ENCODE results near the gene VPREB1.
"Not testable (repeated sequence)": the region's sequence is repeated elsewhere in the genome, so short reads cannot be mapped to it uniquely, and the experiment has no call there.

VPREB1 gene

GRCh38 chr22:22207845-22208564 lies 36.6 kb upstream of the VPREB1 start:
- TF ChIP-seq CTCF (IDR thresholded peaks at IDR 0.05; ENCODE audit: borderline replicate concordance, insufficient read depth, low read depth, low read length) = peak; percentile 87
- H3K4me3 ChIP-seq (ENCODE audit: low read depth, low read length) = no peak overlapping the region

DNA sequence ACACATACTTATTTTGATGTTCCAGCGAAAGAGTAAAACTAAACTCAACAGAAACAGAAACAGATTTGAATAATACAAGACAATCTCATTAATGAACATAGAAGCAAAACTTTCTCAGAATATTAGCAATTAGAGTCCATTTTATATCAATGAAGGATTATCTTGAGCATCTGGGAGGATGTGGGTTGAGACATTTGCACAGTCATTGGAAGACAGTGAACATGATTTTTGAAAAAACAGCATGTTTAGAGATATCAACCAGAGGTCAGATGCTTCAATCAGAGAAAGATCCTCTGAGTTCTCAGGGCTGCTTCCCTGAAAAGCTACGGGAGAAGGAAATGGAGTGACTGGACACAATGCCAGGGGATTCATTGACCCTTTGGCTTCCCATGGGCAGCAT lies 35.9 kb upstream of the VPREB1 start:
- no peak overlapping the region for H3K4me3 ChIP-seq (ENCODE audit: low read depth, low read length)
- TF ChIP-seq CTCF (IDR thresholded peaks at IDR 0.05; ENCODE audit: borderline replicate concordance, insufficient read depth, low read depth, low read length) = no peak

DNA sequence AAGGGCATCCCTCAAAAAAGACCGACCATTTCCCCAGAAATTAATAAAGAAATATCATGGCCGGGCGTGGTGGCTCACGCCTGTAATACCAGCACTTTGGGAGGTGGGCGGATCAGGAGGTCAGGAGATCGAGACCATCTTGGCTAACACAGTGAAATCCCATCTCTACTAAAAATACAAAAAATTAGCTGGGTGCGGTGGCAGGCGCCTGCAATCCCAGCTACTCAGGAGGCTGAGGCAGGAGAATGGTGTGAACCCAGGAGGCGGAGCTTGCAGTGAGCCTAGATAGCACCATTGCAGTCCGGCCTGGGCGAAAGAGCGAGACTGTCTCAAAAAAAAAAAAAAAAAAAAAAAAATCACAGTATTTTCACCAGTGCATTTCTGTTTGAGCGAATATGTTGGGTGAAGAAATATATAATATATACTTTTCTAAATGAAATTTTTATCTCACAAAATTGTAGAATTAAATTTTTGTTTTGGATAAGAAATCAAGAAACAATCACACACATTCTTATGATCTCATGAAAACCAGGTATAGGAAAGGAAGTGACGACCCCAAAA lies 35.4 kb upstream of the VPREB1 start:
- not testable (repeated sequence) for H3K4me3 ChIP-seq (ENCODE audit: low read depth, low read length)

GRCh38 chr22:22210375-22210774 lies 34.2 kb upstream of the VPREB1 start:
- TF ChIP-seq CTCF (IDR thresholded peaks at IDR 0.05; ENCODE audit: borderline replicate concordance, insufficient read depth, low read depth, low read length) = no peak
- H3K4me3 ChIP-seq (ENCODE audit: low read depth, low read length) = no peak overlapping the region

DNA sequence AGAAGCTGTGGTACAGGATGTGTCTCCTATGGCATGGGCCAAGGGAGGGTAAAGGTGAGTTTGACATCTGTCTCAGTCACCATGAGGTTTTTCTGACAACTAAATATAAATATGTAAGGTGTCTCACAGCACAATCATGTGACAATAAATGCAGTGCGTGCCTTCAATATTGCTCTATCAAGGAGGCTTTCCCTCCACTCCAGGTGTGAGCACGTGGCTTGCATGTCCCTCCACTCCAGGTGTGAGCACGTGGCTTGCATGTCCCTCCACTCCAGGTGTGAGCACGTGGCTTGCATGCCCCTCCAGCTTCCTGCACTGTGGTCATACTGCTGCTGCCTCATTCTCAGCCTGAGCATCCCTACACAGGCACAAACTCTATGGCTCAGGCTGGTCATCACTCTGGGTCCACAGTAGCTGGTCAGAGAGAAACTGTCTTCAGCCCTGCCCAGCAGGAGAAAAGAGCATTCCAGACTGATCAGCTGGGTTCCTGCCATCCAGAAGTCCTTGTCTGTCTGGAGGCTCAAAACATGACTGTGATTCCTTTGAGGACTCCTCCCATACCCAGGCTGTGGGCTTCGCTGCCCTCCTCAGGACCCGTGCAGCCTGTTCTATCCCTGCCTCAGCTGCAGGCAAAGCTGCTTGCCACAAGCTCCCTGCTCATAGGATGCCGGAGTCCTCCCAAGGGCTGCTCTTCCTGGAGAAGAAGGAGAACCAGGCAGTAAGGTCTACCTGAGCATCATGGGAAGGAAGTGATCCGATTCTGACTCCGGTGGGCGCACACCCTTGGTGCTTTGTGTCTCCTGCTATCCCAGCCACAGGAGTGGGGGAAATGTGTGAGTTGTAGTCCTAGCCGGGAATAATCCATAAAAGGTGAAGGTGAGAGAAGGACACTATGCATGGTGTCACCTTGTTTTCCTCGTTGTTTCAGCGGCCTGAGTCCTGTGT lies 33.4 kb upstream of the VPREB1 start:
- H3K4me3 ChIP-seq (ENCODE audit: low read depth, low read length) = no peak overlapping the region
- TF ChIP-seq CTCF (IDR thresholded peaks at IDR 0.05; ENCODE audit: borderline replicate concordance, insufficient read depth, low read depth, low read length) = no peak

DNA sequence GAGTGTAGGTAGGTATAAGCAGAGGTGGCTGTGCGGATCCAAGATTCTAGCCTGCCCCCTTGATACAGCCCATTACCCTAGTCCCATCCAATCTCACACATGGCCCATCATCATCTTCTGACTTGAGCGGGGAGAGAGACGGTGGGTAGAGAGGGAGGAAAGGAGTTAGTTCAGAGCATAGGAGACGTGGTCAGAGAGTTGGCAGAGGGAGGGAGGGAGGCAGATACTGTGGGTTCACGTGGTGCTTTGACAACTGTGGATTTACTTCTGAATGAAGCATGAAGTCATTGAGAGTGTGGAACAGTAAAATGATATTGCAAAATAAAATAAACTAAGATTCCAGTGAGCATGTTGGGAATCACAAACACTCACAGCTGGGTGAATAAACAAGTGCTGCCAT lies 31.4 kb upstream of the VPREB1 start:
- TF ChIP-seq CTCF (IDR thresholded peaks at IDR 0.05; ENCODE audit: borderline replicate concordance, insufficient read depth, low read depth, low read length) = no peak
- H3K4me3 ChIP-seq (ENCODE audit: low read depth, low read length) = no peak overlapping the region

DNA sequence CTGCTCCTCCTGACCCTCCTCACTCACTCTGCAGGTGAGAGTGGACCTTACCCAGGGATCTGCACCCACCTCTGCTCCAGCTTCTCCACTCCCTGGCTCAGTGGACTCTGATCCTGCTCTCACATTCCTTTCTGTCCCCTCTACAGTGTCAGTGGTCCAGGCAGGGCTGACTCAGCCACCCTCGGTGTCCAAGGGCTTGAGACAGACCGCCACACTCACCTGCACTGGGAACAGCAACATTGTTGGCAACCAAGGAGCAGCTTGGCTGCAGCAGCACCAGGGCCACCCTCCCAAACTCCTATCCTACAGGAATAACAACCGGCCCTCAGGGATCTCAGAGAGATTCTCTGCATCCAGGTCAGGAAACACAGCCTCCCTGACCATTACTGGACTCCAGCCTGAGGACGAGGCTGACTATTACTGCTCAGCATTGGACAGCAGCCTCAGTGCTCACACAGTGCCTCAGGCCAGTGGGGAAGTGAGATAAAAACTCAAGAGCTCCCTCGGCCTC lies 29.7 kb upstream of the VPREB1 start:
- no peak for TF ChIP-seq CTCF (IDR thresholded peaks at IDR 0.05; ENCODE audit: borderline replicate concordance, insufficient read depth, low read depth, low read length)
- no peak overlapping the region for H3K4me3 ChIP-seq (ENCODE audit: low read depth, low read length)

All from GM12875 (cell line).